Measurements from ENCODE around the gene KCNC3.
A peak's percentile ranks its signal among the peaks of the same experiment; 100 is the strongest.
"Not testable (repeated sequence)": the region's sequence is repeated elsewhere in the genome, so short reads cannot be mapped to it uniquely, and the experiment has no call there.

Gene KCNC3

GRCh38 chr19:50329146-50329925 lies at the start of gene KCNC3:
Gene KCNC3, minus strand, starts transcription at chr19:50329377. Its CDS starts 295 bp downstream, at chr19:50329082.
- peak; percentile 100 for DNase-seq

- no peak for DNase-seq
These were observed 49.7 kb upstream of the KCNC3 start for GRCh38 chr19:50378863-50379236.

GRCh38 chr19:50378169-50378862 lies 49.1 kb upstream of the KCNC3 start:
- no peak for DNase-seq

- no peak for DNase-seq
These were observed 48.3 kb upstream of the KCNC3 start for GRCh38 chr19:50377517-50377916.

- no peak for DNase-seq
These were observed 47.9 kb upstream of the KCNC3 start for GRCh38 chr19:50377051-50377461.

GRCh38 chr19:50376166-50377050 lies 47.2 kb upstream of the KCNC3 start, which contains the start of gene NR1H2:
Gene NR1H2, plus strand, starts transcription at chr19:50376457. Its CDS starts 1,149 bp downstream, at chr19:50377606.
- DNase-seq = peak; percentile 92

GRCh38 chr19:50371914-50372475 lies 42.8 kb upstream of the KCNC3 start:
- no peak for DNase-seq

- no peak for DNase-seq
These were observed 39.7 kb upstream of the KCNC3 start for GRCh38 chr19:50368649-50369570.

- no peak for DNase-seq
These were observed 36.5 kb upstream of the KCNC3 start, which contains the start of gene NAPSA for GRCh38 chr19:50365434-50366306. Gene NAPSA, minus strand, starts transcription at chr19:50365639. Its CDS starts 18 bp downstream, at chr19:50365621.

GRCh38 chr19:50362656-50363424 lies 33.7 kb upstream of the KCNC3 start:
- DNase-seq = no peak

GRCh38 chr19:50362030-50362412 lies 32.8 kb upstream of the KCNC3 start:
- no peak for DNase-seq

GRCh38 chr19:50361290-50362029 lies 32.3 kb upstream of the KCNC3 start:
- no peak for DNase-seq

GRCh38 chr19:50359328-50359818 lies 30.2 kb upstream of the KCNC3 start:
- no peak for DNase-seq

GRCh38 chr19:50358483-50359327 lies 29.5 kb upstream of the KCNC3 start:
- no peak for DNase-seq

GRCh38 chr19:50357178-50358100 lies 28.3 kb upstream of the KCNC3 start:
- no peak for DNase-seq

GRCh38 chr19:50356691-50357177 lies 27.6 kb upstream of the KCNC3 start:
- DNase-seq = no peak

- DNase-seq = not testable (repeated sequence)
These were observed 24.3 kb upstream of the KCNC3 start for GRCh38 chr19:50353487-50353880.

All from NCI-H1436 treated with DMSO at 0.1 percent for 48 hours (cell line).